Activated CD4-positive, alpha-beta T cell treated with anti-CD3 and anti-CD28 coated beads for 36 hours (primary cell): Measurements from ENCODE around the gene USF1. TPM values are rescaled to one million over a fixed set of nuclear protein-coding genes. Genes with fewer than 3 reads are reported as not detected.

Experiments
- ATAC-seq: fragments of 200-7000 bp; cut with Tn5 transposase; one replicate; pipeline ENCODE4 v1.10.0; 2021; ENCODE audit warnings: mild to moderate bottlenecking, moderate library complexity
- CTCF ChIA-PET: fragments of 350-600 bp; sonication (Branson Sonifier 250); formaldehyde crosslinking; loops from one replicate; lab custom pipeline; 2021; ENCODE audit warnings: antibody characterized with exemption; lab: Charles Lee
- POLR2A ChIA-PET: fragments of 350-600 bp; sonication (Branson Sonifier 250); formaldehyde crosslinking; loops from one replicate; lab custom pipeline; 2021; ENCODE audit warnings: antibody characterized with exemption, inconsistent platforms; lab: Charles Lee
- DNase-seq: peaks from one replicate; pipeline ENCODE4 v3.0.0-alpha.2; 2020
- H3K27ac Mint-ChIP-seq: one replicate; pipeline ENCODE4 v1.8.0; 2021; ENCODE audit warnings: mixed read lengths
- H3K27me3 Mint-ChIP-seq: one replicate; pipeline ENCODE4 v1.8.0; 2021; ENCODE audit warnings: mixed read lengths
- H3K36me3 Mint-ChIP-seq: one replicate; pipeline ENCODE4 v1.8.0; 2021; ENCODE audit warnings: low read depth, mixed read lengths
- H3K4me1 Mint-ChIP-seq: one replicate; pipeline ENCODE4 v1.8.0; 2021; ENCODE audit warnings: mixed read lengths
- H3K4me3 Mint-ChIP-seq: one replicate; pipeline ENCODE4 v1.8.0; 2021; ENCODE audit warnings: mild to moderate bottlenecking, moderate library complexity, mixed read lengths
- H3K9me3 Mint-ChIP-seq: one replicate; pipeline ENCODE4 v1.8.0; 2021; ENCODE audit warnings: low read depth, mixed read lengths
- intact Hi-C, 2 experiments: fragments of 100-400 bp; cut with DNase I in 1 of 2; cut with micrococcal nuclease in 1 of 2; formaldehyde crosslinking; loops; one replicate each; pipeline versions ENCODE4 v1.14.2 to v1.15.1; 2022 to 2024; cut with DNase I, micrococcal nuclease
- total RNA-seq, 2 experiments: library from RNA; stranded (reverse); gene quantifications; one replicate each; pipeline ENCODE4 v1.2.3, GENCODE V29; 2021

USF1 gene
- total RNA-seq, 2 experiments from 2014 or later: 34.5 to 42.8 TPM

GRCh38 chr1:161048949-161049722 is 3.4 kb upstream of the USF1 start:
- DNase-seq (no peak), ATAC-seq (no peak)
- peaks cover 14% of the 10 kb centered on the region for H3K4me1 Mint-ChIP-seq
- ChIA-PET CTCF (interaction anchor here (1.2 kb wide), 1 partner anchor 11 kb away, joined by 6 read pairs; no protein-coding TSS in a partner anchor), POLR2A (no interaction called here)
- H3K27me3 Mint-ChIP-seq: no peaks in the 10 kb centered on the region
- no peak overlapping the region for H3K4me3 Mint-ChIP-seq
- H3K9me3 Mint-ChIP-seq: no peaks in the 10 kb centered on the region
- peak overlapping the region; percentile 13 for H3K27ac Mint-ChIP-seq
- intact Hi-C loops: loop anchor here (5.0 kb wide), 2 partner anchors 103 to 348 kb away; partner anchors contain the start of gene UFC1 (in 1 of the 2)
- H3K36me3 Mint-ChIP-seq: peaks cover 59% of the 10 kb centered on the region

DNA sequence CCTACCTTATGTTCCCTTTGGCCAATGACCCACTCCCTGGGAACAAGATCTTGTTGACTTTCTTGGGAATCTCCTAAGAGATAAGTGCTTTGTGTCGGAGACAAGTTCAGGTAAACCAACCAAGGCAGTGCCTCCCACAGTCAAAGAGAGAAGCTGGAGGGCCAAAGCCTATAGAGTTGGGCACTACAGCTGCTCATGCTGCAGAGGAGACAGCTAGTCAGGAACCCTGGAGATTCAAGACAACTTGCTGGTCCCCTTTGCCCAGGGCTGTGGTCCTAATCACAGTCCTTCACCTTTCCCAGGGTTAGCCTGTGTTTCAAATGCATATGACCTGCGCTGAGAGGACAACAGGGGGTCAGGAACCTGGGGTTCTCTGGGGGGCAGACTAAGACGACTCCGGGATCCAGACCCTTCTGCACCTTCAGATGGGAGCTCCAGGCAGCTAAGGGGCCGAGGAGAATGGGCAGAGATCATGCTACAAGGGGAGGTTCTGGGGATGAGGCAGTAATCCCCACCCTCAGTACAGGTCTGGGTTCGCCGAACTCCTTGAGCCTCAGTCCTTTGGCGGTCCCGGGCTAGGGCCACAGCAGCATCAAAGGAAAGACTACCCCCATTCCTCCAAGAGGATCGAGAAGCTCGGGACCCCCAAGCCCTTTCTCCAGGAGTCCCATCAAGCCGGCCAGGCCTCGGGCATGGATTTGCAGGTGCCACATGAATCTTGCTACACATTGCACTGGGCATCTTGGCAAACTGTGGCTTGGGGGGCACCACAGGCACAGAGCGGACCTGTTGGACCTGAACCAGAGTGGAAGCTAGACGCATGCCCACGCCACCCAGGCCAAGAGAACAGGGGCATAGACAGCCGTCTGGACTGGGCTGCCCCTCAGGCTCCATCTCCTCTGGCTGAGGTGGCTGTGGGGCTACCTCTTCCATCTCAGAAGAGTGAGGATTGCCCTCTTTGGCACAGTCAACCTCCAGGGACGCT is 2.0 kb upstream of the USF1 start:
- CTCF ChIA-PET: interaction anchor here (0.6 to 4.1 kb wide), 7 partner anchors 24 to 211 kb away, joined by 3 to 26 read pairs (median 3); partner anchors contain the start of gene PPOX
- Mint-ChIP-seq H3K4me1 (peaks cover 23% of the 10 kb centered on the region), H3K27ac (peak overlapping the region; percentile 34), H3K9me3 (no peaks in the 10 kb centered on the region), H3K4me3 (peak overlapping the region; percentile 81), H3K27me3 (no peaks in the 10 kb centered on the region), H3K36me3 (peaks cover 51% of the 10 kb centered on the region)
- DNase-seq (no peak), ATAC-seq (no peak)
- POLR2A ChIA-PET: interaction anchor here (0.6 to 1.4 kb wide), 5 partner anchors 9 to 50 kb away, joined by 3 to 5 read pairs (median 4); partner anchors contain the start of genes ARHGAP30, F11R and TSTD1
- intact Hi-C loops: loop anchor here (5.0 kb wide), 2 partner anchors 105 to 350 kb away; partner anchors contain the start of gene UFC1 (in 1 of the 2)

DNA sequence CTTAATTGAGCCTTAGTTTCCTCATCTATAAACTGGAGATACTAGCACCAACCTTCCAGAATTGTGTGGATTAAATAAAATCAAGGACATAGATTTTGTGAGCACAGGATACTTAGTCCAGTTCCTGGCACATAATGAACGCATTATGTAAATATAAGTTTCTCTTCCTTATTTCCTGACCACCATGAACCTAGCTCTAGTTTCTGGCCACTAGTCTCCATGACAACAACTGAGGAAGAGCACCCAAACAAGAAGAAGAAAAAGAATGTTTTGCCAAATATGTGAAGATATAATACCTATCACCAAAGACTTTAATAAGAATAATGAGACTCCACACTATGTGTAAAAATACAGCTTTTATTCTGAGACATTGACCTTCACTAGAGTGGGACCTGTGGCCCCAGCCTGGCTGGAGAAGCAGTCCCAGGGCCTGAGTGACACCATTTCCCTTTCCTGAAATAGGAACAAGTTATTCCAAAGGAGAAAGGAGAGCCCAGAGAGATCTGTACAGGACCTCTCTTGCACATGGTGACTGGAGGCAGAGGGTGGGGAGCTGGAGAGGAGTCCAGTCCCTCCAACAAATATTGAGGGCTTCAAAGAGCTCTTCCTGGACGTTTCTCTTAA is 940 bp upstream of the USF1 start:
- Mint-ChIP-seq H3K36me3 (peaks cover 51% of the 10 kb centered on the region), H3K27me3 (no peaks in the 10 kb centered on the region), H3K9me3 (no peaks in the 10 kb centered on the region), H3K4me3 (peak overlapping the region; percentile 81), H3K27ac (peak overlapping the region; percentile 99), H3K4me1 (peaks cover 29% of the 10 kb centered on the region)
- POLR2A ChIA-PET: interaction anchor here (0.6 to 3.0 kb wide), 9 partner anchors 8 to 86 kb away, joined by 3 to 11 read pairs (median 5); partner anchors contain the start of genes ARHGAP30, DEDD, F11R and TSTD1
- DNase-seq (no peak), ATAC-seq (no peak)
- intact Hi-C loops: loop anchor here (1.0 to 5.0 kb wide), 7 partner anchors 8 to 351 kb away; partner anchors contain the start of genes DEDD (in 1 of the 2), TSTD1 (in 1 of the 2), UFC1 (in 1 of the 2) and USP21 (in 1 of the 2)
- CTCF ChIA-PET: interaction anchor here (0.8 to 4.1 kb wide), 18 partner anchors 8 to 948 kb away, joined by 3 to 26 read pairs (median 6); partner anchors contain the start of genes F11R, PPOX and TOMM40L

DNA sequence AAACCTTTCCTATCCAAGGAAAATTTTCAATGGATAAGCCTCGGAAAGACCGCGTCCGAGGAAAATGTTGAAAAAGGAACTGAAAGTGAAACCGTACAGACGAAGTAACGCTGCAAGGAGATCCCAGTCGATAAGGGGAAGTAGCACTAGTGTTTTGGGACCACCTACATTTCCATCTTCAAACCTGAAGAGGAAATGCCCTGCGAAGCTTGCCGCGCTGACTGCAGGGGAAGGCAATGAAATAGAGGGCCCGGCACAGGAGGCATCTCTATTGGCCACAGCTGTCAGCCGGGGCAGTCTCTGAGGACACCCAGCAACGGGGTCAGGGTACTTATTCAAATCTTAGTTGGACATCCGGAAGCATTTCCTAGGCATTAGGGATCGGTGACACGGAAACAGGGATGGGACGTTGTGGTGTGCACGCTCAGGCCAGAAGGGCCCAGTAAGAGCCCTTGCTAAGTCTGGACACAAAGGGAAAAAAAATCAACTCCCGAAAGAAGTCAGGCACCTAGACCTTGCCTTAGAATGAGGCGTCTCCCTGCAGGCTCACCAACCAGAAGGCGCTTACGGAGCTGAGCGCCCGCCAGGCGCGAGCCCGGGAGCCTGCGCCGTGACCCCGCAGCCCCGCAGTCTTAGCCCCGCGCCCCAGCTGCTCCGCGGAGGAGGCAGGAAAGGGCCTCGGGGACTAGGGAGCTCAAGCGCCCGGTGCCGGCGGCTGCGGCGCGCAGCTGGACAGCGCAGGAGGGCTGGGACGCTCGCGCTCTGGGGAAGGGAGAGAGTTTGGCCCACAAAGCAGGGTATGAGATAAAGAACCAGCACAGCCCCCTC is 655 bp downstream of the USF1 start:
- ChIA-PET POLR2A (interaction anchor here (0.6 to 3.0 kb wide), 11 partner anchors 14 to 1122 kb away, joined by 3 to 11 read pairs (median 5); partner anchors contain the start of genes ARHGAP30, DEDD, F11R and KLHDC9), CTCF (interaction anchor here (0.6 to 4.1 kb wide), 23 partner anchors 10 to 448 kb away, joined by 3 to 26 read pairs (median 6); partner anchors contain the start of genes ARHGAP30, F11R, PPOX and TOMM40L)
- Mint-ChIP-seq H3K27ac (peak overlapping the region; percentile 99), H3K4me3 (peak overlapping the region; percentile 81), H3K27me3 (no peaks in the 10 kb centered on the region), H3K36me3 (peaks cover 58% of the 10 kb centered on the region), H3K4me1 (peaks cover 32% of the 10 kb centered on the region), H3K9me3 (no peaks in the 10 kb centered on the region)
- intact Hi-C loops: loop anchor here (1.0 to 5.0 kb wide), 5 partner anchors 24 to 352 kb away; partner anchors contain the start of genes F11R (in 1 of the 2), NIT1 (in 1 of the 2), PFDN2 (in 1 of the 2) and UFC1 (in 1 of the 2)
- peak; percentile 45 for ATAC-seq
- peak; percentile 70 for DNase-seq

- no peak for ATAC-seq
- peaks cover 32% of the 10 kb centered on the region for H3K4me1 Mint-ChIP-seq
These were observed 1.3 kb downstream of the USF1 start for GRCh38 chr1:161044535-161044907.

DNA sequence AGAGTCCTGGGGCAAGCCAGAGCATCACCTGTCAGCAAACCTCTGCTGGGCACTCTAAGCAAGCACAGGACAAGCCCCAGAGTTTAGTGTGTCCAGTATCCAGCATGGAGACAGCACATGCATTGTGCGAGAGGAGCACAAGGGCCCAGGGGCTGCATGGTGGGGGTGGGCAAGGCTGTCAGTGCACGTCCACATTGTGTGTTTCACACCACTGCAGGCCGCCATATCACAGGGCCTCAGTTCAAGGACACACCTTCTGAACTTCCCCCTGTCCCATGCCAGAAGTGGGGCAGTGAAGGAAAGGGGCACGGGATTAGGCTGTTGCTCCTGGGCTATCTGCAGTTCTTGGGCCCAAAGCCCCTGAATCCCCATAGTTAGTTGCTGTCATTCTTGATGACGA is 6.2 kb downstream of the USF1 start:
- ChIA-PET POLR2A (interaction anchor here (1.2 kb wide), 1 partner anchor 21 kb away, joined by 3 read pairs; no protein-coding TSS in a partner anchor), CTCF (interaction anchor here (0.6 to 5.1 kb wide), 13 partner anchors 7 to 205 kb away, joined by 3 to 40 read pairs (median 4); partner anchors contain the start of genes F11R and KLHDC9)
- Mint-ChIP-seq H3K27ac (peak overlapping the region; percentile 78), H3K4me3 (peak overlapping the region; percentile 86), H3K9me3 (no peaks in the 10 kb centered on the region), H3K36me3 (peaks cover 33% of the 10 kb centered on the region), H3K4me1 (peaks cover 36% of the 10 kb centered on the region), H3K27me3 (no peaks in the 10 kb centered on the region)
- no peak for DNase-seq
- intact Hi-C loops: loop anchor here (2.0 to 5.0 kb wide), 3 partner anchors 33 to 93 kb away; partner anchors contain the start of gene DEDD (in 1 of the 2)
- no peak for ATAC-seq

More at GRCh38 chr1:161044535-161044907, 1.3 kb downstream of the USF1 start:
- CTCF ChIA-PET: interaction anchor here (0.7 to 4.1 kb wide), 11 partner anchors 11 to 447 kb away, joined by 3 to 26 read pairs (median 6); partner anchors contain the start of genes ARHGAP30 and PPOX
- Mint-ChIP-seq H3K9me3 (no peaks in the 10 kb centered on the region), H3K27ac (peak overlapping the region; percentile 99), H3K4me3 (peak overlapping the region; percentile 81), H3K27me3 (no peaks in the 10 kb centered on the region), H3K36me3 (peaks cover 59% of the 10 kb centered on the region)
- no peak for DNase-seq
- intact Hi-C loops: no loop called here
- POLR2A ChIA-PET: interaction anchor here (0.6 to 3.0 kb wide), 6 partner anchors 24 to 1121 kb away, joined by 3 to 11 read pairs (median 6); partner anchors contain the start of genes ARHGAP30, F11R and KLHDC9

- H3K9me3 Mint-ChIP-seq: no peaks in the 10 kb centered on the region
- H3K4me3 Mint-ChIP-seq: peak overlapping the region; percentile 86
- no peaks in the 10 kb centered on the region for H3K27me3 Mint-ChIP-seq
- intact Hi-C loops: loop anchor here (2.0 to 5.0 kb wide), 3 partner anchors 33 to 94 kb away; partner anchors contain the start of gene DEDD (in 1 of the 2)
- H3K36me3 Mint-ChIP-seq: peaks cover 33% of the 10 kb centered on the region
- H3K27ac Mint-ChIP-seq: peak overlapping the region; percentile 91
- CTCF ChIA-PET: interaction anchor here (0.6 to 5.1 kb wide), 14 partner anchors 12 to 919 kb away, joined by 3 to 40 read pairs (median 4); partner anchors contain the start of genes F11R and KLHDC9
- no peak for ATAC-seq
- H3K4me1 Mint-ChIP-seq: peaks cover 32% of the 10 kb centered on the region
- POLR2A ChIA-PET: interaction anchor here (0.7 to 0.9 kb wide), 3 partner anchors 8 to 59 kb away, joined by 3 read pairs; partner anchors contain the start of gene KLHDC9
- DNase-seq: no peak
These were observed 6.6 kb downstream of the USF1 start for GRCh38 chr1:161039154-161039545.

GRCh38 chr1:161038523-161039153 is 7.1 kb downstream of the USF1 start, which contains the start of gene TSTD1:
TSS of gene TSTD1 (minus strand) at chr1:161038964. CDS start at chr1:161038889, 75 bp downstream.
- Mint-ChIP-seq H3K36me3 (peaks cover 33% of the 10 kb centered on the region), H3K9me3 (no peaks in the 10 kb centered on the region), H3K27me3 (no peaks in the 10 kb centered on the region), H3K4me3 (peak within 1 kb of the TSS; percentile 86), H3K27ac (peak within 1 kb of the TSS; percentile 91), H3K4me1 (peaks cover 34% of the 10 kb centered on the region)
- ChIA-PET POLR2A (interaction anchor here (0.7 to 1.2 kb wide), 5 partner anchors 9 to 107 kb away, joined by 3 read pairs; partner anchors contain the start of genes F11R and KLHDC9), CTCF (interaction anchor here (0.6 to 5.1 kb wide), 12 partner anchors 12 to 918 kb away, joined by 3 to 40 read pairs (median 5); partner anchors contain the start of genes F11R and KLHDC9)
- intact Hi-C loops: loop anchor here (1.0 to 5.0 kb wide), 5 partner anchors 8 to 94 kb away; partner anchors contain the start of genes DEDD (in 1 of the 2) and F11R (in 1 of the 2)
- peak; percentile 95 for DNase-seq
- ATAC-seq: peak; percentile 90
